Keratinocyte (primary cell): Measurements from ENCODE around the gene PEX7. TPM values are rescaled to one million over a fixed set of nuclear protein-coding genes. Genes with fewer than 3 reads are reported as not detected.

Source experiments
- DNase-seq: peaks from one replicate; pipeline ENCODE4 v3.0.0-alpha.2; 2011; ENCODE audit warnings: low read depth, missing footprints, low spot score
- FAIRE-seq: peaks from 2 replicates; lab custom pipeline; 2011; peaks lifted over from hg19 to GRCh38; lab: Jason Lieb, UNC
- H2AFZ ChIP-seq: 2 replicates; pipeline ENCODE4 v1.6.0; 2012; ENCODE audit warnings: low read length, control low read depth, inconsistent platforms; ENCODE audit not compliant: control insufficient read depth
- H3K27ac ChIP-seq: 2 replicates; pipeline ENCODE4 v1.5.1; 2011; ENCODE audit warnings: low read length; ENCODE audit not compliant: control insufficient read depth, insufficient read depth
- H3K27me3 ChIP-seq: 3 replicates; pipeline ENCODE4 v1.6.0; 2011; ENCODE audit warnings: low read length; ENCODE audit not compliant: control insufficient read depth, insufficient read depth; ENCODE audit errors: extremely low read depth
- H3K36me3 ChIP-seq, 2 experiments: 2 replicates in 1 of 2; 3 replicates in 1 of 2; pipeline ENCODE4 v1.5.1; 2011; ENCODE audit warnings: low read length in 2 of 2, mild to moderate bottlenecking in 1 of 2; ENCODE audit not compliant: control insufficient read depth in 2 of 2, insufficient read depth in 2 of 2; ENCODE audit errors: extremely low read depth in 1 of 2
- H3K4me1 ChIP-seq: 3 replicates; pipeline ENCODE4 v1.5.1; 2011; ENCODE audit warnings: low read length; ENCODE audit not compliant: control insufficient read depth, insufficient read depth; ENCODE audit errors: extremely low read depth
- H3K4me2 ChIP-seq: 3 replicates; pipeline ENCODE4 v1.6.0; 2011; ENCODE audit warnings: low read depth, low read length; ENCODE audit not compliant: control insufficient read depth, insufficient read depth; ENCODE audit errors: extremely low read depth
- H3K4me3 ChIP-seq, 3 experiments: fragments of 200-600 bp in 1 of 3; sonication (generic) in 1 of 3; 2 replicates in 2 of 3; 3 replicates in 1 of 3; pipeline ENCODE4 v1.5.1; 2011 to 2016; ENCODE audit warnings: low read length in 3 of 3, mild to moderate bottlenecking in 3 of 3, control low read depth in 2 of 3, inconsistent platforms in 1 of 3, low read depth in 1 of 3, mixed read lengths in 1 of 3, mixed run types in 1 of 3, moderate library complexity in 1 of 3; ENCODE audit not compliant: control insufficient read depth in 2 of 3, insufficient read depth in 2 of 3; ENCODE audit errors: extremely low read depth in 1 of 3
- H3K79me2 ChIP-seq: 2 replicates; pipeline ENCODE4 v1.6.0; 2012; ENCODE audit warnings: low read length; ENCODE audit not compliant: control insufficient read depth, insufficient read depth
- H3K9ac ChIP-seq: 3 replicates; pipeline ENCODE4 v1.6.0; 2011; ENCODE audit warnings: low read length; ENCODE audit not compliant: control insufficient read depth, insufficient read depth; ENCODE audit errors: extremely low read depth
- H3K9me1 ChIP-seq: 3 replicates; pipeline ENCODE4 v1.6.0; 2011; ENCODE audit warnings: low read length; ENCODE audit not compliant: control insufficient read depth, insufficient read depth; ENCODE audit errors: extremely low read depth
- H3K9me3 ChIP-seq: 2 replicates; pipeline ENCODE4 v1.5.1; 2012; ENCODE audit warnings: low read depth, low read length; ENCODE audit not compliant: control insufficient read depth
- H4K20me1 ChIP-seq: 3 replicates; pipeline ENCODE4 v1.6.0; 2011; ENCODE audit warnings: low read length; ENCODE audit not compliant: control insufficient read depth, insufficient read depth; ENCODE audit errors: extremely low read depth
- CTCF ChIP-seq, 3 experiments: IDR thresholded peaks in 1 of 3; conservative IDR thresholded peaks in 1 of 3; optimal IDR thresholded peaks in 1 of 3; 2 replicates in 2 of 3; 3 replicates in 1 of 3; pipeline versions ENCODE3 to v1.5.1; 2011; ENCODE audit warnings: low read length in 3 of 3, mild to moderate bottlenecking in 3 of 3, moderate library complexity in 2 of 3, control low read depth in 1 of 3, inconsistent platforms in 1 of 3; ENCODE audit not compliant: insufficient read depth in 2 of 3; ENCODE audit errors: extremely low read depth in 1 of 3
- EZH2 ChIP-seq: IDR thresholded peaks from one replicate; pipeline ENCODE4 v1.6.1; 2012; ENCODE audit warnings: inconsistent platforms, mild to moderate bottlenecking, low read length, moderate library complexity
- dilution Hi-C: fragments of 300-500 bp; cut with MboI; formaldehyde crosslinking; loops from one replicate; pipeline ENCODE4 v1.7.0; 2020; ENCODE audit warnings: low sequenced_read_pairs; ENCODE audit not compliant: extremely low pct_ligation_motif_present
- polyA plus RNA-seq, 5 experiments: library from polyadenylated mRNA; depleted of rRNA in 3 of 5; stranded (reverse) in 3 of 5; stranded (forward) in 1 of 5; unstranded in 1 of 5; fragments of >200 nt; gene quantifications; 1 replicate in 1 of 5; 2 replicates in 3 of 5; 3 replicates in 1 of 5; pipeline versions ENCODE4 v1.2.1 to v1.2.3, GENCODE V29; 2011 to 2012; ENCODE audit warnings: missing spikeins in 2 of 5, low read depth in 1 of 5, low replicate concordance in 1 of 5

Gene PEX7
- polyA plus RNA-seq, 1 donor (not counting 4 experiments of a cell fraction or from before 2014, with no cell fraction given) = 15.6 TPM

DNA sequence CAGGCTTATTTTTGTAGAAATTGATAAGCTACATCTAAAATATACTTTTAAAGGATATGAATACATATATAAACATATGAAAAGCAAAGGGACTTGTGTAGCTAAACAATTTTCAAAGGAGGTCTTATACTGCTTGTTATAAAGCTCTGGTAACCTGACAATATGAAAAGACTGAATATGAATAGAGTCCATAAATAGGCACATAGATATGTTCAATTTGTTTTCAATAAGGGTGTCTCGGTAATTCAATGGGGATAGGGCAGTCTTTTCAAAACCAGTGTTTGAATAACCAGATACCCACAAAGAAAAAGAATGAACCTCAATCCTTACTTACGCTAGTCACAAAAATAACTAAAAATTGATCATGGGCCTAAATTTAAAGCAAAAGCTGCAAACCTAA, 20.8 kb upstream of the PEX7 start:
- Histone ChIP-seq H3K9me3 (no peaks in the 10 kb centered on the region), H4K20me1 (no peaks in the 10 kb centered on the region), H3K9ac (no peak overlapping the region), H3K9me1 (no peaks in the 10 kb centered on the region), H3K4me1 (no peaks in the 10 kb centered on the region), H3K4me2 (no peak overlapping the region), H3K79me2 (no peaks in the 10 kb centered on the region), H3K27me3 (no peaks in the 10 kb centered on the region), H3K4me3 (no peak overlapping the region), H2AFZ (no peak overlapping the region), H3K36me3 (no peaks in the 10 kb centered on the region), H3K27ac (no peak overlapping the region)
- DNase-seq (no peak), FAIRE-seq (no peak)
- TF ChIP-seq EZH2 = no peak
- TF ChIP-seq CTCF (optimal IDR thresholded peaks at IDR 0.05 in 1 of 3, IDR thresholded peaks at IDR 0.05 in 1 of 3, conservative IDR thresholded peaks at IDR 0.05 in 1 of 3; ENCODE audit: extremely low read depth in 1 of 3, insufficient read depth in 2 of 3, low read length in 3 of 3) = no peak
- dilution Hi-C loops = no loop called here

DNA sequence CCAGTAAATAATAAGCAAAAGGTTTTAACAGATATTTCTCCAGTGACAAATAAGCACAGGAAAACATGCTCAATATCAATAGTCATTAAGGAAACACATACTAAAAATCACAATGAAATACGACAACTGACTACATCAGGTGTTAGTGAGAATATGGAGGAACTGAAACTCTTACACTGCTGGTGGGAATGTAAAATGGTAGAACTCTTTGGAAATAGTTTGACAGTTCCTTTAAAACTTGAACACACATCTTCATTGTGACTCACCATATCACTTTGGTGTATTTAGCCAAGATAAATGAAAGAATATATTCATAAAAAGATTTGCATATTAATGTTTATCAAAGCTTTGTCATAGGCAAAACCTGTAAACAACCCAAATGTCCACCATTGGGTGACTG, 18.8 kb upstream of the PEX7 start:
- H3K79me2 ChIP-seq = no peaks in the 10 kb centered on the region
- no peak for TF ChIP-seq EZH2
- no peak for TF ChIP-seq CTCF (optimal IDR thresholded peaks at IDR 0.05 in 1 of 3, IDR thresholded peaks at IDR 0.05 in 1 of 3, conservative IDR thresholded peaks at IDR 0.05 in 1 of 3; ENCODE audit: extremely low read depth in 1 of 3, insufficient read depth in 2 of 3, low read length in 3 of 3)
- no peaks in the 10 kb centered on the region for H4K20me1 ChIP-seq
- H3K9ac ChIP-seq = no peak overlapping the region
- H3K36me3 ChIP-seq = no peaks in the 10 kb centered on the region
- H2AFZ ChIP-seq = no peak overlapping the region
- no peak for DNase-seq
- H3K4me3 ChIP-seq = no peak overlapping the region
- H3K9me1 ChIP-seq = no peaks in the 10 kb centered on the region
- dilution Hi-C loops = no loop called here
- H3K27ac ChIP-seq = no peak overlapping the region
- no peaks in the 10 kb centered on the region for H3K4me1 ChIP-seq
- no peaks in the 10 kb centered on the region for H3K9me3 ChIP-seq
- no peak for FAIRE-seq
- H3K4me2 ChIP-seq = no peak overlapping the region
- H3K27me3 ChIP-seq = no peaks in the 10 kb centered on the region
